Stimulated activated CD4-positive, alpha-beta T cell treated with anti-CD3 and anti-CD28 coated beads, Interleukin-1b, Interleukin-23, amount 100 ng/mL, for 4 hours (primary cell): ENCODE results near the gene RADIL.

Source experiments
- DNase-seq, 2 donors: peaks; one replicate each; pipeline ENCODE4 v3.0.0-alpha.2; 2020; ENCODE audit warnings: low read depth in 2 of 2

Gene RADIL

GRCh38 chr7:4883033-4883371 lies 514 bp downstream of the RADIL start:
- DNase-seq, result no peak

GRCh38 chr7:4882169-4883032 lies 1.1 kb downstream of the RADIL start:
- DNase-seq, result no peak

- no peak for DNase-seq
Observed at GRCh38 chr7:4880218-4880617, 3.3 kb downstream of the RADIL start.

GRCh38 chr7:4879396-4880081 lies 4.0 kb downstream of the RADIL start:
- DNase-seq, result no peak

GRCh38 chr7:4878336-4879335 lies 4.9 kb downstream of the RADIL start:
- DNase-seq, result no peak

- DNase-seq, result no peak
Observed at GRCh38 chr7:4876586-4876985, 6.9 kb downstream of the RADIL start.

GRCh38 chr7:4875391-4875790 lies 8.1 kb downstream of the RADIL start:
- no peak for DNase-seq

GRCh38 chr7:4873071-4873944 lies 10.2 kb downstream of the RADIL start:
- no peak for DNase-seq

GRCh38 chr7:4871930-4872675 lies 11.4 kb downstream of the RADIL start:
- DNase-seq, result no peak

GRCh38 chr7:4871056-4871680 lies 12.3 kb downstream of the RADIL start:
- DNase-seq, result no peak

GRCh38 chr7:4868493-4868892 lies 15.0 kb downstream of the RADIL start:
- no peak for DNase-seq

- no peak for DNase-seq
Observed at GRCh38 chr7:4866528-4867496, 16.7 kb downstream of the RADIL start.

- no peak for DNase-seq
Observed at GRCh38 chr7:4862156-4862555, 21.4 kb downstream of the RADIL start.

GRCh38 chr7:4861673-4862072 lies 21.8 kb downstream of the RADIL start, which contains the start of gene PAPOLB:
Gene PAPOLB, minus strand, starts transcription at chr7:4862030. Its CDS starts 220 bp downstream, at chr7:4861810.
- DNase-seq, result no peak

- DNase-seq, result no peak
Observed at GRCh38 chr7:4861227-4861626, 22.3 kb downstream of the RADIL start.

GRCh38 chr7:4857189-4857588 lies 26.3 kb downstream of the RADIL start:
- DNase-seq, result no peak

- no peak for DNase-seq
Observed at GRCh38 chr7:4856336-4857057, 27.0 kb downstream of the RADIL start.

GRCh38 chr7:4854916-4855315 lies 28.6 kb downstream of the RADIL start:
- DNase-seq, result no peak
